ENCODE measurements around the gene ATXN7.

DNA sequence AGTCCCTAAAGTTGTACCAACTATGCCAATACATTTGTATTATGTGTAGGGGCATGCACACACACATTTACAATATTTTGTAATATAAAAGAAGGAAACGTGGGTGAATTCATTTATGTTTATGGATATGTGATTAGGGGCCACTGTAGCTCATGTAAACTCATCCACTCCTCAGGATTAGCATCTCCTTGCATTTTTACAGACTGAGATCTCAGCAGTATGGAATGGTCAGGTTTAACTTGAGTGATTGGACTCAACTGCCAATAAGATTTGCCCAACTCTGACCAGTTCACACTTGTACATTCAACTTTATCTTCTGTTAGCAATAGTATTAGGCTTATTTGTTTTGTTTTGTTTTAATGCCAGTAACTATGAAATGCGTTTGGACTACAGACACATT lies 123.2 kb downstream of the ATXN7 start:
- TF ChIP-seq, protein P1, sequence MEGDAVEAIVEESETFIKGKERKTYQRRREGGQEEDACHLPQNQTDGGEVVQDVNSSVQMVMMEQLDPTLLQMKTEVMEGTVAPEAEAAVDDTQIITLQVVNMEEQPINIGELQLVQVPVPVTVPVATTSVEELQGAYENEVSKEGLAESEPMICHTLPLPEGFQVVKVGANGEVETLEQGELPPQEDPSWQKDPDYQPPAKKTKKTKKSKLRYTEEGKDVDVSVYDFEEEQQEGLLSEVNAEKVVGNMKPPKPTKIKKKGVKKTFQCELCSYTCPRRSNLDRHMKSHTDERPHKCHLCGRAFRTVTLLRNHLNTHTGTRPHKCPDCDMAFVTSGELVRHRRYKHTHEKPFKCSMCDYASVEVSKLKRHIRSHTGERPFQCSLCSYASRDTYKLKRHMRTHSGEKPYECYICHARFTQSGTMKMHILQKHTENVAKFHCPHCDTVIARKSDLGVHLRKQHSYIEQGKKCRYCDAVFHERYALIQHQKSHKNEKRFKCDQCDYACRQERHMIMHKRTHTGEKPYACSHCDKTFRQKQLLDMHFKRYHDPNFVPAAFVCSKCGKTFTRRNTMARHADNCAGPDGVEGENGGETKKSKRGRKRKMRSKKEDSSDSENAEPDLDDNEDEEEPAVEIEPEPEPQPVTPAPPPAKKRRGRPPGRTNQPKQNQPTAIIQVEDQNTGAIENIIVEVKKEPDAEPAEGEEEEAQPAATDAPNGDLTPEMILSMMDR (IDR thresholded peaks at IDR 0.05), result no peak
- no peak for TF ChIP-seq POLR2A (IDR thresholded peaks at IDR 0.05)

Measured in Peyer's patch (tissue), 4 donors.